SK-N-SH treated with all-trans-retinoic acid at 6 μM for 48 hours (cell line): ENCODE results near the gene ARHGAP11B.
"Not testable (repeated sequence)": the region's sequence is repeated elsewhere in the genome, so short reads cannot be mapped to it uniquely, and the experiment has no call there.

Experiments
- ATAC-seq: fragments of 200-7000 bp; cut with Tn5 transposase; 3 replicates; pipeline ENCODE4 v1.9.1; 2020; ENCODE audit warnings: mild to moderate bottlenecking, moderate library complexity
- ZNF565 ChIP-seq: fragments of 450-650 bp; formaldehyde crosslinking; conservative IDR thresholded peaks from 2 replicates; pipeline ENCODE4 v1.5.0; 2020; ENCODE audit warnings: low read depth, mild to moderate bottlenecking, moderate library complexity

The ARHGAP11B gene

GRCh38 chr15:30675126-30675525, 49.2 kb downstream of the ARHGAP11B start:
- TF ChIP-seq ZNF565 (CRISPR knock-in tag) = no peak
- TF ChIP-seq, all 23 proteins: peak for 0
- ATAC-seq = no peak

GRCh38 chr15:30675891-30676290, 50.0 kb downstream of the ARHGAP11B start:
- not testable (repeated sequence) for ATAC-seq

GRCh38 chr15:30680997-30681396, 55.1 kb downstream of the ARHGAP11B start:
- not testable (repeated sequence) for ATAC-seq

- ATAC-seq = not testable (repeated sequence)
These were observed 59.9 kb downstream of the ARHGAP11B start for GRCh38 chr15:30685709-30686285.

GRCh38 chr15:30686651-30687050, 60.7 kb downstream of the ARHGAP11B start:
- ATAC-seq = not testable (repeated sequence)
